HG03159 (cell line): ENCODE data around the gene LUZP2.

ENCODE experiments used
- ATAC-seq: cut with Tn5 transposase; IDR thresholded peaks from one replicate; pipeline ENCODE4 v1.9.1; 2021; ENCODE audit warnings: mild to moderate bottlenecking, moderate library complexity; ENCODE audit not compliant: unreplicated experiment

Gene LUZP2

GRCh38 chr11:24805671-24806070, 308.8 kb downstream of the LUZP2 start:
- ATAC-seq = no peak

DNA sequence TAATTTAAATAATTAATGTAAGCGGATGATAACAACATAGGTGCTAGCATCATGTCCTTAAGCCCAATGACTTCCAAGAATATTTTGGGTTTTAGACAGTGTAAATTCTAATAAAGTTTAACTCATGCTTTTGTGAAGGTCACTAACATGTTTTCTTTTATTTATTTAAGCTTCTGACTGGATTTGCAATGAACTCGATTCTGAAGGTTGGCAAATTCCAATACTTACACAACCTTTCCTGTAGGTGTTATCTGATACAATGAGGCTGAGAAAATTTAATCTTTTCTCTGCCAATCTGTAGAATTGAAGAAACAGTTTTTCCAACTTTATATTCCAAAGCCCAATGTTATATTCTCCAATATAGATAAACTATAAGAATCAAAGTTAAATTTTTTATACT, 311.3 kb downstream of the LUZP2 start:
- no peak for ATAC-seq

GRCh38 chr11:24819006-24819405, 322.2 kb downstream of the LUZP2 start:
- no peak for ATAC-seq

DNA sequence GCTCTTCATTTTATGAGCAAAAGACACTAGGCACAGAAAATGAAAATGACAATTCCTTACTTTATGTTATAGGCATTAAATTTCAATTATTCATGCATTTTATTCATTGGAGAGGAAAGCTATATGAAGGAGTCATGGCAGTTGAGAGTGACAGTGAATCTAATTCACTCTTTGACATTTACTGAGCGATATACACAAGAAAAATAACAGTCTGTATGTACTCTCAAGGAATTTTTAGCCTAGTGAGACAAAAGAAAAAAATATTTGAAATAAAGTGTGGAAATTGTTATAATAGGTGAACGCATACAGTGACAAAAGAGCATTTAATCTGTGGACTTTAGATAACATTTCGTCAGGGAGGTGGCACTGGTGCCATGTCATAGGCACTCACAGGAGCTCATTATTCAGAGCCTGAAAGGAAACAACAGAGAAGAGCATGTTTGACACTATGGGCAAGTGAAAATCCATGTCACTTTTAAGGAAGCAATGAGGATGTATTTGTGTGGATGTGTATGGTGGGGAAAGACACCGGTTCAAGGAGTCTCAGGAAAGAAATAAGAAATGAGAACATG, 323.1 kb downstream of the LUZP2 start:
- ATAC-seq = no peak

DNA sequence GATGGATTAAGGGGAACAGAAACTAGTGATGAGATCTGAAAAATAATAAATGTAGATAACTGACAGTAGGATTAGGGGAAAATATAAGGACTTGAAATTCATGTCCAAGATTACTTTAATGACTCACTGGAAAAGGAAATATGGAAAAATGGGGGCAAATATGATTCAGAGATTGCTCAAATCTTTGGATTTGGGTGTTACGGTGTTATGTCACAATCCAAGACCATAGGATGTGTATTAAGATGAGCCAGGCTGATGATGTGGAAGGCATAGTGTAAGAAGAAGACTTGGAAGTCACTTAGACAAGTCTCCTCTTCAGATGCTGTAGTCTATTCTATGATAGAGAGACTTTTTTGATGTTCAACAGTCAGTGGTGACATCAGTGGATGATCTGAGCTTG, 323.7 kb downstream of the LUZP2 start:
- no peak for ATAC-seq

- ATAC-seq = no peak
Observed at GRCh38 chr11:24828938-24829605, 332.2 kb downstream of the LUZP2 start.

DNA sequence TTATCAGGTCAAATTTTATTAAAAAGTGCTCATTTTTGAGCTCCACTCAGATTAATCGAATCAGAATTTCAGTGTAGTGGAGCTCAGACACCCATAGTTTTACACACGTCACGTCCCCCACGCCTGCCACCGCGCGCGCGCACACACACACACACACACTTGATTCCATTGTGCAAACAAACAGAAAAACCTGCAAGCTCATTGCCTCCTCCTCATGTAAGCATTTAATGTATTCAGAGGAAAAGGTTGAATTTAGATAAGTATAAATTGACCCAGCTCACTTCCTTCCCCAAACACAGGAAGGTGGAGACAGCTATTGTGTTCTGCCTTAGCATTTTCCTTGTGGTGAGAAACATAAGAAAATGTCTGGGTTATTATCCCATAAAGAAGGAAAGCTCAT, 336.7 kb downstream of the LUZP2 start:
- no peak for ATAC-seq

GRCh38 chr11:24837112-24837511, 340.3 kb downstream of the LUZP2 start:
- ATAC-seq = no peak

DNA sequence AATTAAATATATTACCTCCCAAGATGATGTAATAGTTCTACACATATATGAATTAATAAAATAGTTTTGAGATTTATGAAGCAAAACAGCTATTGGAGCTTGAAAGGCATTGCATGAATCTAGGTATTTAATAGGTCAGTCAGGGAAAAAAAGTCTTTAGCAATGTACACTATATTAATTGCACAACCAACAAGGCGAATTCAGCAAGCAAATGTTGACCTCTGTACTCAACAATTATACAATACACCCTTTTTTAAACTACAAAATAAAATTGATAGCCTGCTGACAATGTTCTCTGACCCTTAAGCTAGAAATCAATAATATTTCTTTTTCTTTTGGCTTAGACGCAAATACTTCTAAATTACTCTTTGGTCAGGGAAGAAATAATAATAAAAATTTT, 345.5 kb downstream of the LUZP2 start:
- ATAC-seq = no peak

DNA sequence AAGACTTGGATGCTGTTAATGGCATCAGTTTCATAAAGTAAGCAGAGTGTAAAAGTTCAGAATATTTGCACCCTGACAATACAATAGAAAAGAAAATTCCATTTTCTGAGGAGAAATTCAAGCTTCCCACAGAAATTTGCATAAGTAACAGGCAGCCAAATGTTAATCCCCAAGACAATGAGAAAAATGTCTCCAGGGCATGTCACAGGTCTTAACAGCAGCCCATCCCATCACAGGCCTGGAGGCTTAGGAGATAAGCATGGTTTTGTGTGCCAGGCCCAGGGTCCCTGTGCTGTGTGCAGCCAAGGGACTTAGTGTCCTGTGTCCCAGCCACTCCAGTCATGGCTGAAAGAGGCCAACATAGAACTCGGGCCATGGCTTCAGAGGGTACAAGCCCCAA, 347.6 kb downstream of the LUZP2 start:
- ATAC-seq = no peak

- no peak for ATAC-seq
Observed at GRCh38 chr11:24848857-24849256, 352.0 kb downstream of the LUZP2 start.

GRCh38 chr11:24855951-24856350, 359.1 kb downstream of the LUZP2 start:
- ATAC-seq = no peak

- ATAC-seq = no peak
Observed at GRCh38 chr11:24859801-24860300, 363.0 kb downstream of the LUZP2 start.

GRCh38 chr11:24861440-24861839, 364.6 kb downstream of the LUZP2 start:
- no peak for ATAC-seq

GRCh38 chr11:24866743-24867142, 369.9 kb downstream of the LUZP2 start:
- no peak for ATAC-seq

DNA sequence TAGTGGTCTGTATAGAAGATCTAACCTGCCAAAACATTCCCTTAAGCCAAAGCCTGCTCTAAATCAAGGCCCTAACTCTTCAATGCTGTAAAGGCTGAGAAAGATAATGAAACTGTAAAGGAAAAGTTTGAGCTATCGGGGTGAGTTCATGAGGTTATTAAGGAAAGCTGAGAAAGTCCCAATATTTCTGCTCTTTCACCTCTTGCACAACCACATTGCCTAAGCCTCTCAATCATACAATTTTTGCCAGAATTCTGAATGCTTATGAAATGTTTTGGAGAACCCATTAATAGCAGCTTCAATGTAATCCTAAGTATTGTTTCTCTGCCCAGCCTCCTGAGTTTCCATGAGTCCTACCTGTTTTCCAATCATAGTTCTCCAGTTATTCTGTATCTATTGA, 373.2 kb downstream of the LUZP2 start:
- no peak for ATAC-seq

- no peak for ATAC-seq
Observed at GRCh38 chr11:24872186-24872585, 375.3 kb downstream of the LUZP2 start.

- no peak for ATAC-seq
Observed at GRCh38 chr11:24872651-24873311, 375.9 kb downstream of the LUZP2 start.

DNA sequence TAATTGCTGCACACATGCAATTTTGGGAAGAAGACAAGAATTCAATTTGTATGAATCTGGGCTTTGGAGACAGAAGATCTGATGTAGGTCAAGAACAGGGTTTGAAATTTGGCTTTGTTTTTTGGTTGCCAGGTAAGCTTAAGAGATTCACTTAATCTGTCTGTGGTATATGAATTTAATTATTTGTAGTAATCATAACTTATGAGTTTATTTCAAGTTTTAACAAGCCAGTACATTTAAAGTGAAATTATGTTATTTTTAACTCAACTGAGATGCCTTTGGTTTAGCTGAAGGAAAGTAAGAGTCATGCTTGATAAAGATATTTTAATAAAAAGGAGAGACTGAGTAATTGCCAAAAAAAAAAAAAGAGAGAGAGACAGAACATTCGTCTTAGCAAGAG, 384.1 kb downstream of the LUZP2 start:
- no peak for ATAC-seq

- ATAC-seq = no peak
Observed at GRCh38 chr11:24885580-24886173, 388.8 kb downstream of the LUZP2 start.

- no peak for ATAC-seq
Observed at GRCh38 chr11:24886880-24887619, 390.2 kb downstream of the LUZP2 start.
